ENCODE results near the gene WNT5B. TPM values are rescaled to one million over a fixed set of nuclear protein-coding genes. Genes with fewer than 3 reads are reported as not detected.

Gene WNT5B
- total RNA-seq, 1 donor from 2014 or later = 8.9 TPM

GRCh38 chr12:1646569-1647284, 17.7 kb downstream of the WNT5B start:
- Mint-ChIP-seq H3K9me3 (ENCODE audit: low read depth) (no peaks in the 10 kb centered on the region), H3K4me3 (ENCODE audit: low read depth) (no peak overlapping the region), H3K27me3 (peaks cover 37% of the 10 kb centered on the region), H3K4me1 (ENCODE audit: low read depth) (peaks cover 6% of the 10 kb centered on the region), H3K36me3 (ENCODE audit: insufficient read depth) (no peaks in the 10 kb centered on the region), H3K27ac (no peak overlapping the region)
- TF ChIP-seq CTCF (IDR thresholded peaks at IDR 0.05; ENCODE audit: unreplicated experiment) = no peak
- DNase-seq (ENCODE audit: low spot score, unreplicated experiment) = no peak

- DNase-seq (ENCODE audit: low spot score, unreplicated experiment) = no peak
- TF ChIP-seq CTCF (IDR thresholded peaks at IDR 0.05; ENCODE audit: unreplicated experiment) = no peak
- H3K4me1 Mint-ChIP-seq (ENCODE audit: low read depth) = peaks cover 5% of the 10 kb centered on the region
- H3K27ac Mint-ChIP-seq = no peak overlapping the region
- no peak overlapping the region for H3K4me3 Mint-ChIP-seq (ENCODE audit: low read depth)
- H3K9me3 Mint-ChIP-seq (ENCODE audit: low read depth) = no peaks in the 10 kb centered on the region
- H3K27me3 Mint-ChIP-seq = peaks cover 34% of the 10 kb centered on the region
- no peaks in the 10 kb centered on the region for H3K36me3 Mint-ChIP-seq (ENCODE audit: insufficient read depth)
Measured at GRCh38 chr12:1647285-1647669, 18.2 kb downstream of the WNT5B start.

DNA sequence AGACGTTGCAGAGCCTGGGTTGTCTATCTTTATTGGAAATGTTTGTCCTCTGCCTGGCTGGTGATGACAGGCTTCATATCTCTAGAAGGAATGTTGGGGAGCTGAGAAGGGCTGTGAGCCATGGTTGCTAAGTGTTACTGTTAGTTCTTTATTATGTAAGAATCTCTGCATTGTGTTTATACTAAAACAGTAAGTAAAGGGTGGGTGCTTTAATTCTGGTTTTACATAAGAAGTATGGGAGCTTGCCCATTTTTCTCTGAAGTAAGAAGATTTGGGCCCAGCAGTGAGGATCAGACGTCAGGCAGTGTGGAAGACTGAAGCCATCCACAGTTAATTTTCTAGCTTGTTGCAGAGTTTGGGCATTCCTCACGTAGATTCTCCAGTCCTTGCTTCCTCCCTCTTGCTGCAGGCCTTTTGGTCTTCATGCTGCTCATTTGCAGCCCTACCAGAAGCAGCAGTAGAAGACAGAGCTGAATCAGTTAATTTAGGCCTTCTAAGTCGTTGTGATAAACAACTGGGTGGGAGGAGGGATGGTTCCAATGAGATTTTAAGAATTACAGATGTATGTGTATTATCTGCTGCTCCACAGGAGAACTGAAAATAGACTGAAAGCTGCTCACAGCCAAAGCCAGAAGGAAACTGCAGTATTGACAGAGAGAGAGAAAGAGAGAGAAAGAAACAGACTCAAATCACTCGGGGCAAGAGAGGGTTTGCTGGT, 21.4 kb downstream of the WNT5B start:
- DNase-seq (ENCODE audit: low spot score, unreplicated experiment) = no peak
- TF ChIP-seq CTCF (IDR thresholded peaks at IDR 0.05; ENCODE audit: unreplicated experiment) = no peak
- no peaks in the 10 kb centered on the region for H3K9me3 Mint-ChIP-seq (ENCODE audit: low read depth)
- no peaks in the 10 kb centered on the region for H3K4me1 Mint-ChIP-seq (ENCODE audit: low read depth)
- no peaks in the 10 kb centered on the region for H3K36me3 Mint-ChIP-seq (ENCODE audit: insufficient read depth)
- no peak overlapping the region for H3K27ac Mint-ChIP-seq
- H3K4me3 Mint-ChIP-seq (ENCODE audit: low read depth) = no peak overlapping the region
- H3K27me3 Mint-ChIP-seq = peaks cover 32% of the 10 kb centered on the region

GRCh38 chr12:1650978-1651361, 21.9 kb downstream of the WNT5B start:
- TF ChIP-seq CTCF (IDR thresholded peaks at IDR 0.05; ENCODE audit: unreplicated experiment) = no peak
- Mint-ChIP-seq H3K27me3 (peaks cover 38% of the 10 kb centered on the region), H3K4me1 (ENCODE audit: low read depth) (no peaks in the 10 kb centered on the region), H3K27ac (no peak overlapping the region), H3K36me3 (ENCODE audit: insufficient read depth) (no peaks in the 10 kb centered on the region), H3K4me3 (ENCODE audit: low read depth) (no peak overlapping the region), H3K9me3 (ENCODE audit: low read depth) (no peaks in the 10 kb centered on the region)
- no peak for DNase-seq (ENCODE audit: low spot score, unreplicated experiment)

DNA sequence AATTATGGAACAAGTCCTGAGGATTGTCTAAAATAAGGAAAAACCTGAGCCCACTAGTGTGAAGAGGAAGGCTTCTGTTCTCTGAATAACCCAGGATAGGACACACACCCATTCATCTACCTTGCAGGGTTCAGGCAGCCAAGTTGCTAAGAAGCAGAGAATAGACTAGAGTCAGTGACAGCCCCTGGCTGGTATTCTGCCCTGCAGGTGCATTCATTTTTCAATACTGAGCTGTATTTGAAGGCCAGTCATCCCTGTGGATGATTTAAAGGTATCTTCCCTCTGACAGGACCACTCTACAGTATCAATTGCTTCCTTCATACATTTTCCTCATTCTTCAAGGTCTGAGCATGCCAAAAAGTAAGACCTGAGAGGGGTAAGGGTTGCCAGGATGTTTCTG, 22.9 kb downstream of the WNT5B start:
- H3K4me1 Mint-ChIP-seq (ENCODE audit: low read depth) = no peaks in the 10 kb centered on the region
- H3K36me3 Mint-ChIP-seq (ENCODE audit: insufficient read depth) = no peaks in the 10 kb centered on the region
- no peak overlapping the region for H3K27ac Mint-ChIP-seq
- DNase-seq (ENCODE audit: low spot score, unreplicated experiment) = no peak
- H3K27me3 Mint-ChIP-seq = peaks cover 44% of the 10 kb centered on the region
- no peak for TF ChIP-seq CTCF (IDR thresholded peaks at IDR 0.05; ENCODE audit: unreplicated experiment)
- no peak overlapping the region for H3K4me3 Mint-ChIP-seq (ENCODE audit: low read depth)
- H3K9me3 Mint-ChIP-seq (ENCODE audit: low read depth) = no peaks in the 10 kb centered on the region
